ENCODE data around the gene CAMK1. TPM values are rescaled to one million over a fixed set of nuclear protein-coding genes. Genes with fewer than 3 reads are reported as not detected.

CAMK1 gene
- total RNA-seq, 1 donor from 2014 or later, result 25.4 TPM

DNA sequence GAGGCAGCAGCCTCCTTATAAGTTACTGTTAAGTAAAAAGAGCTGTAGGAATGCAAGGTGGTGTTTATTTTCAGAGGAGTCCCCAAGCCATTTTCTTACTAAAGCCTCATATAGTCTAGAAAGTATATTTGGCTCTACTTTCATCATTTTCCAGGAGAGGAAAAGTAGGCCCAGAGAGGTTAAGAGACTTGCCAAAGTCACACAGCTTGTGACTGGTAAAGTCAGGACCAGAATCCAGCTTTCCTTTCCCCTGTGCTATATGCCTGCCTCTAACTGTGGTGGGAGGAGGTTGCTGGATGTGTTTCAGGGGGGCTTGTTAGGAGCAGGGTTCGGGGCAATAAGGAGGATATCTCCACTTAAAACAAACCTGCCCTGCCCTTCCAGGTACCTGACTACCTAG is 27.2 kb downstream of the CAMK1 start:
- DNase-seq, result no peak

- DNase-seq, result no peak
Measured at GRCh38 chr3:9739181-9739580, 30.6 kb downstream of the CAMK1 start.

DNA sequence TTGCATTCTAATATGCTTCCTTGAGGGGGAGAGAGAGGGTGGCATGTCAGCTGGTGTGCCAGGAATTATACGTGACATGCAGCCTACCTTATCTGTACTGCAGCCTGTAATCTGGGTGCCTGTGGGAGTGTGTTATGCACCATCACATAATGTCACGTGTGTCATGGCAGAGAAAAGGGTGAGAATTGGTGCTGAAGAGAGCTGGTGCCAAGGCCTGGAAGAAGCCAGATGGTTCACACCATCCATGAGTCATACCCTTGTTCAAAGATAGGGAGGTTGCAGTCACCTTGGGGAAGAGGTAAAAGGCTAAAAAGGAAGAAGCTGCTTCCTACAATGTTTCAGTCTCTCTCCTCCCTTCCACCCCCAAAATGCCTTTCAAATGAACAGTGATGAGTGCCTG is 32.9 kb downstream of the CAMK1 start:
- no peak for DNase-seq

- no peak for DNase-seq
Measured at GRCh38 chr3:9732740-9733115, 37.0 kb downstream of the CAMK1 start.

DNA sequence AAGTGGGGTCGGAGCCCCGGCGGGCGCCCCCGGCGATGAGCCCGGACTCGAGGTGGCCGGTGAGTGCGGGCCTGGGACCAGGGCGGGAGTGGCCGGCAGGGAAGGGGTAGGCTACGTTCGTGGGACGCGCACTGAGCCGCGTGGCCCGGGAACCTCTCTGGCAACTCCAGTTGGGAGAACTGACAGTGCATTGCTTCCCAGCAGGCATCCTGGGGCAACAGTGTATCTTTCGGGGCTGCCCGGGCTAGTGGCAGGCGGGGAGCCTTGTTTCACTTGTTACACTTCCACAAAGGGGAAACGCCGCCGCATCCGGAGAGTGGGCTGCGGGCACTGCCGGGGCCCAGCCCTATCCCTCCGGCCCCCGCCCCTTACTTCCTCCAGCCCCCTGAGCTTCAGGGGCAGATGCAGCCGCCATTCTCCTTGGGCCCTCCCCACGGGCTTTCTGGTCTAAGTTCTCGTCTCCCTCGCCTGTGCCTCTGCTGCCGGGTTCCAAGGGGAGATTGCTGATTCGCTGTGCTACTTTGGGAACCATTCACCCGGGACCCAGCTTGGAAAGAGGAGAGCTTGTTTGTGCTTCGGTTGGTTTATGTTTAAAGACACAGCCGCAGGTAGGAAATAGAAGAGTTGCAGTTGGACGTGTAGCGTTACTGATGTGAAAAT is 37.5 kb downstream of the CAMK1 start:
- DNase-seq, result no peak

GRCh38 chr3:9731206-9732079 is 38.3 kb downstream of the CAMK1 start, which contains the start of gene BRPF1:
TSS of gene BRPF1 (plus strand) at chr3:9731735. CDS start at chr3:9734141, 2,406 bp downstream.
- DNase-seq, result peak; percentile 100

- no peak for DNase-seq
Measured at GRCh38 chr3:9730657-9731205, 39.0 kb downstream of the CAMK1 start.

DNA sequence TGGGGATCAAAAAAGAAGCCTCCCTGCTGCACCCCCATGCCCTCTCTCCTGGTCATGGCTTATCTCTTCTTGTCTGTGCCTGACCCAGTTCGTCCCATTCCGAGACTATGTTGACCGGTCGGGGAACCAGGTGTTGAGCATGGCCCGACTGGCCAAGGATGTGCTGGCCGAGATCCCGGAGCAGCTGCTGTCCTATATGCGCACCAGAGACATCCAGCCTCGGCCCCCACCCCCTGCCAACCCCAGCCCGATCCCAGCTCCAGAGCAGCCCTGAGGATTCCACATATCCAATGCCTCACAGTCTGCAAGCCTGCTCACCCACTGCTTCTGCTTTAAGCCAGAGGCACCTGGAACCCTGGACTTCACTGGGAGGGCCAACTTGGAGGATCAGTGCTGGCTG is 40.3 kb downstream of the CAMK1 start:
- no peak for DNase-seq

DNA sequence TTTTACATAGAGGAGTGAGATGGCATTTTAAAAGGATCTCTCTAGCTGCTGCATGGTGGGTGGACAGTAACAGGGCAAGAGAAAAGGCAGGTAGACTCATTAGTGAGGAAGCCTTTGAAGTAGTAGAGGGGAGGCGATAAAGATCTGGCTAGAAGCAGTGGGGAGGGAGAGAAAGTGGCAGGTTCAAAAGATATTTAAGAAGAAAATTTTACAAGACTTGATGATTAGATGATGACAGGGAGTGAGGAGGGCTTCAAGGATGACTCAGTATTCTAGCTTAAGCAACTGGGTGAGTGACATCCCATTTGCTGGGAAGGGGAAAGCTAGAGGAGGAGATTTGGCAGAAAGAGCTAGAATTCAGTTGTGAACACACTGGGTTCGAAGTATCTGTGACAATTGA is 42.0 kb downstream of the CAMK1 start:
- DNase-seq, result no peak

GRCh38 chr3:9727041-9727595 is 42.6 kb downstream of the CAMK1 start:
- DNase-seq, result no peak

- no peak for DNase-seq
Measured at GRCh38 chr3:9725775-9726515, 43.8 kb downstream of the CAMK1 start.

DNA sequence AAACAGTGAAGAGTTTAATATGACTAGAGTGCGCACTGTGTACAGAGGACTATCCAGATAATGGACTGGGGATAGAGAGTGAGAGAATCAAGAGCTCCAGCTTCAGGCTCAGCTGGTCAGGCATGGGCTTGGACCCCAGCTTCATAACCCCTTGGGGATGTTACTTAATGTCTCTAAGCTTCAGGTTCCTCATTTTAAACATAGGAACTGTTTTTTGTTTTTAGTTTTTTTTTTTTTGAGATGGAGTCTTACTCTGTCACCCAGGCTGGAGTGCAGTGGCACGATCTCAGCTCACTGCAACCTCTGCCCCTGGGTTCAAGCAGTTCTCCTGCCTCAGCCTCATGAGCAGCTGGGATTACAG is 48.1 kb downstream of the CAMK1 start:
- DNase-seq, result no peak

DNA sequence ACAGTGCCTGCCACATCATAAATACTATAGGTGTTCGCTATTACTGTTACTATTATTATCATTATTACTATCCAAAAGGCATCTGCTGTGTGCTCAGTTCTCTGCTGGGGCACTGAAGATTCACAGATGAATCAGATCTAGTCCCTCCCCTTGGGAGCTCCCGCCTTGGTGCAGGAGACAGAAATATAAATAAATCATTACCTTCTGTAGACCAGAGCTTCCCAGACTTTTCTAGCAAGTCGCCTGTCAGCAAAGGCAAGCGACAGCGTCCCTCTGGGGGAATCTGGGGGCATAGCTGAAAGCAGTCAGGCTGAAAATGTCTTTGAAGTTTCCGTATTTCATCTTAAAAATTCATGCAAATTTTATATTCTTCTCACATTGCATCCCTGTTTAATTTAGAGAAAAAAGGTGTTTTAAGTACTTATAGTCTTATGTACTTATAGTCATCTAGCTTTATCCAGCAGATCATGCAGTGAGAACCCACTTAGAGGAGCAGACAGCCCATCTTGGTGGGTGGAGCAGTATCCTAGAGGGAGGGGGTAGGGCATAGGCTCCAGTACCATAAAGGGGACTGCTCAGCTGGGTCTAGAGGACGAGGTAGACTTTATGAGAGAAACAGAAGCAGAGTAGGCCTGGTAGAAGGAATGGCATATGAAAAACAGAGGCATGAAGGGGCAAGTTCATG is 48.6 kb downstream of the CAMK1 start:
- DNase-seq, result no peak

GRCh38 chr3:9718118-9718517 is 51.6 kb downstream of the CAMK1 start:
- DNase-seq, result no peak

DNA sequence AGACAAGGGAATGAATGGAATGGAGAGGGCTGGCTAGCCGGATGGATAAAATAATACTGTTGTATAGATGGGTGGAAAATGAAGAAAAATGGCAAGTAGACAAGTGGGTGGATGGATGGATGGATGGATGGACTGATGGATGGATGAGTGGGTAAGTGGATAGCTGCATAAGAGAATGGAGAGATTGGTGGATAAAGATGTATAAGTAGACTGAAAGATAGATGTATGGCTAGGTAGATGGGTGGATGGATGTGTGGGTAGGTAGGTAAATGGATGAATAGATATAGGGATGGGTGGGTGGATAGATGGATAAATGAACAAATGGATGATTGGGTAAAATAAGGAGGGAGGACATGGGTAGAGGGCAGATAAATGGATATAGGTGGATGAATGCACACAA is 52.2 kb downstream of the CAMK1 start:
- no peak for DNase-seq

DNA sequence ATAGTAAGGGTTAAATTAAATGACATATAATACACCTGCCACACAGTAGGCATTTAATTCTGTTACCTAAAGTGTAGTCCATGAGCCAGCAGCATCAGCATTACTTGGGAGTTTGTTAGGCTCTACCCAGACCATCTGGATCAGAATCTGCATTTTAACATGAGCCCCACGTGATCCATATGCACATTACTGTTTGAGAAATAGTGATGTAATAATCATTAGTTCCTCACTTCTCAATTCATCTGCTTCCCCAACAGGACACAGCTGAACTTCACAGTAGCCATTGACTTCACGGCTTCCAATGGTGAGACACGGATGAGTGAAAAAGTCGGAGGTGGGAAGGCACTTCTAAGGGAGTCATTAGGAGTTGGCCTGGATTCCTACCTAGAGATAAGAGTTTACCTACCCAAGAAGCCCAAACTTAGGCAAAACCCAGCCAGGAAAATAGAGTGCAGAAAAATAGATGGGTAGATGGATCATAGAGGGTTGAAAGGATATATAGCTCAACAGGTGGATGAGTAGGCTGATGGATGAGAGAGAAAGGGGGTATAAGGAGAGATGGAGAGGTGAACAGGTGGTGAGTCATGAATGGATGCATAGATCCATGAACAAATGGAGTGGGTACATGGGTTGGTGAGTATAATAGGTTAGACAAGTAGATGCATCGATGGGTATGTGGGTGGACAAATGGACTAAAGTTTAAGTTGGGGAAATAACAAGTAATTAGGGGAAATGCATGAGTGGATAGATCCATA is 52.8 kb downstream of the CAMK1 start:
- DNase-seq, result no peak

- peak; percentile 39 for DNase-seq
Measured at GRCh38 chr3:9715764-9716437, 53.8 kb downstream of the CAMK1 start.

DNA sequence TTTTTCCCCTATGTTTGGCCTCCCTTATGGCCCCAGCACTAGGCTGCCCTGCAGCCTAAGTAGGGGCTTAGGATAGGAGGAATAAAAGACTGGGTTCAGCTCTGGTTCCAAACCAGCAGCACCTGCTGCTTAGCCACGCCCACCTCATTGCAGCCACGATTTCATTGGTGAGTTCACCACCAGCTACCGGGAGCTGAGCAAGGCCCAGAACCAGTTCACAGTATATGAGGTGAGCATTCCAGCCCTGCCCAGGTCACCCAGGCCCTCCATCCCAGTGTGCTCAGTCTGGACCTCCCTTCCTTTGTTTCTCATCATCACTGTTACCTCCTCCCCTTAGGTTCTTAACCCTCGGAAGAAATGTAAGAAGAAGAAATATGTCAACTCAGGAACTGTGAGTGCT is 54.6 kb downstream of the CAMK1 start:
- no peak for DNase-seq

GRCh38 chr3:9713142-9713541 is 56.6 kb downstream of the CAMK1 start:
- no peak for DNase-seq

DNA sequence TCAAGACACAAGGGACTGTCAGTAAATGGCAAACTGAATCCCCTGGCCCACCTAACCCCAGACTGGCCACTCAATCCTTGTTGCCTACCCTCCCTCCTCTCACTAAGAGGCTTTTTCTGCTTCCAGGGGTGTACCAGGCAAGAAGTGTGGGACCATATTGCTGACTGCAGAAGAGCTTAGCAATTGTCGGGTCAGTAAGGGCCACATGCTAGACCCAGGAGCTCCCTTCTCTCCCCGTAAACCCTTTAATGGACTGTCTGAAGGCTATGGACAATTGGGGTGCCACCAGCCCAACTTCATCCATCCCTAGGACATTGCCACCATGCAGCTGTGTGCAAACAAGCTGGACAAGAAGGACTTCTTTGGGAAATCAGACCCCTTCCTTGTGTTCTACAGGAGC is 57.3 kb downstream of the CAMK1 start:
- DNase-seq, result no peak
